HG03575 (cell line): ENCODE measurements around the gene ZNF341.
"Not testable (repeated sequence)": the region's sequence is repeated elsewhere in the genome, so short reads cannot be mapped to it uniquely, and the experiment has no call there.

Experiments used
- ATAC-seq: cut with Tn5 transposase; IDR thresholded peaks from one replicate; pipeline ENCODE4 v1.9.1; 2021; ENCODE audit not compliant: unreplicated experiment, insufficient number of reproducible peaks, low FRiP score; ENCODE audit errors: extremely low read depth

The ZNF341 gene

DNA sequence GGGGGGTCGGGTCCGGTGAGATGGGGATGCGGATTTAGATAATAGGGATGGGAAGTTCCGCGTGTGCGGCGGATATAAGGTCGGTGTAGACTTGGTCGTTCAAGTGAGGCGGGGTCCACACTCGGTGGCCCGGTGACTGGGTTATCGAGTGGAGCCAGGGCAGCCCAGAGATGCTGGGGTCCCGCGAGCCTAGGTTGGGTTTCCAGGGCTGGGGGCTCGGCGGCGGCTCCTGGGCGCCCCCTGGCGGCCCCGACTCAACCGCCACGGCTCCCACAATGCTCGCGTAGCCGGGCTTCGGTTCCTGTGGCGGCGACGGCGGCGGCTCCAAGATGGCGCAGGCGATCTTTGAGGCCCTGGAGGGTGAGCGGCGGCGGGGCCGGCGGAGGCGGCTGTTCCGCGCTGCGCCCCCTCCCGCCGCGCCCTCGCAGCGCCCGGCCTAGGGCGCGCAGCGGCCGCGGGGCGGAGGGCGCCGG, at the start of gene ZNF341:
ZNF341 (plus strand) TSS at position 304 of the 473 bp plus-strand sequence; CDS start at position 330, 26 bp downstream.
- no peak for ATAC-seq

DNA sequence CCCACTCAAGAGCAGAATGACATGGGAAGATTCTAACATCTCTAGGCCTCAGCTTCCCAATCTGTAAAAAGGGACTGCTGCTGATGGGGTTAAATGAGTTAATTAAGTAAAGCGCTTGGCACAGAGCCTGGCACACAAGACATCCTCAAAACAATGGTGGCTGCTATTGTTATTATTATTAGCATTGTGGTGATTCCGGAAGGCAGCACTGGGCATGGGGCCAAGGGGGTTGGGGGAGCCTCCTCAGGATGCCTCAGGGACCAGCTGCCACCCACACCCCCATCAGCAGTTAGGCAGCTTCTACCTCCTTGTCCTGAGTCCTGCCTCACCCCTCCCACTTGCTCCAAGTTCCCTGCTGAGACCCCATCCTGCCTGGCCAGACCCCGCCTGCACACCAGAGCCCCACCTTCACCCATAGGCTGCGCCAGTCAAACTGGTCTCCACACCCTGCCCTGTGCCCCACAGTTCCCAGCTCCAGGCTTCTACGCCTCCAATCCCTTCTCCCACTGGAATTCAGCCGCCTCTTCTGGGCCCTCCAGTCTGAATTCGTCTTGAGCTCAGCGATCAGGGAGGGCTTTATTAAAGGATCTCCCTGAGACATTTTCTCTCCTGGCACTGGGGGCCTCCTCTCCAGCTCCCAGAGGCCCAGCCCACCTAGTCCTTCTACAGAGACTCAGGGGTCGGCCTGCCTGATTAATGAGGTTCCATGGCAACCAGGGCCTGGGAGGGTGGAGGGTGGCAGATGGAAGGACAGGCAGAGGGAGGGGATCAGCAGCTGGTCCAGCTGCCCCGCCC, 47.1 kb upstream of the ZNF341 start:
- no peak for ATAC-seq

GRCh38 chr20:33685328-33686099, 46.3 kb upstream of the ZNF341 start:
- ATAC-seq = no peak

DNA sequence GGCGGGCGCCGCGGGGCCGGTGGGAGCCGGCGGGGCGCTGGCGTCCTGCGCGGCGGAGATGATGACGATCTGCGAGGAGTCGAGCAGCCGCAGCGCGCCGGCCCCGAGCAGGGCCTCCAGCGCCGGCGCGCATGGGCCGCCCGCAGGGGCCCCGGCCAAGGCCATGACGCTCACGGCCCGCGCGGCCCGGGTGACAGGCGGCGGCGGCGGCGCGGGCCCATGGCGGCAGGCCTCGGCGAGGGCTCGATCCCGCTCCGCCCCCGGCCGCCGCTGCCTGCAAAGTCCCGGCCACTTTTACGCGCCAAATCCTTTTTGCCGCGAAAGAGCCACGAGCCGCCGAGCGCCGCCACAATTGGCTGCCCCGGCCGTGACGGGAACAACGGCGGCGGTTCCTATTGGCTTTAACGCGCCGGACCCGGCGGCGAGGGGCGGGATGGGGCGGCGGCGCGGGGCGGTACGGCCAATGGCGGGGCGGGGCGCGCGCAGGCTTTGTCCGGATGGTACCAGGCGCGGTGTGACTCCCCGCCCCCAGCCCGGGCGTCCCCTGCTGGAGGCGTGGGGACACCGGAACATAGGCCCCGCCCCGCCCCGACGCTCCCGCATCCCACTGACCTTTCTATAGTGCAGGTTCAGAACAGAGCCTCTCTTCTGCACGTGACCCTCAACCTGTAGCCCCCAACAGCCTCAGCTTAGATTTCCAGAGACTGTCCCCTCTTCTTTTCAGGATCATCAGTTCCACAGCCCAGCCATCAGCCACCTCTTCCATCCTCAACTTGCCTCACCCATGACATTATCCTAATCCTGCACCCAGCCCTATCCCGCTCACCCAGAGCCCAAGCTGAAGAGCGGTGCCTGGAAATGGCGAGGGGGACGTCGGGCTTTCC, 45.5 kb upstream of the ZNF341 start, which contains the start of gene E2F1:
E2F1 (minus strand) TSS at position 286 of the 884 bp plus-strand sequence; CDS start at position 165, 121 bp downstream.
- ATAC-seq = peak; percentile 29

DNA sequence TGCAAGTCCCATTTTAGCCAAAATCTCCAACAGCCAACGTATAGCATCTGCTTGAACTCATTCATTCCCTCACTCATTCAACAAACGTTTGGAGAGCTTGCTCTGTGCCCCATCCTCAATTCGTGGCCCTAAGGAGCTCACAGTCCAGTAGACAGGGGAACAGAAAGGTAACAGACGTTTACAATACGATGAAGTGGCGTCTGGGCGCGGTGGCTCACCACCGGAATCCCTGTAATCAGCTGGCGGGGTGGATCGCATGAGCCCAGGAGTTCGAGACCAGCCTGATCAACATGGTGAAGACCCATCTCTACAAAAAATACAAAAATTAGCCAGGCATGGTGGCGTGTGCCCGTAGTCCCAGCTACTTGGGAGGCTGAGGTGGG, 44.8 kb upstream of the ZNF341 start:
- ATAC-seq = no peak

DNA sequence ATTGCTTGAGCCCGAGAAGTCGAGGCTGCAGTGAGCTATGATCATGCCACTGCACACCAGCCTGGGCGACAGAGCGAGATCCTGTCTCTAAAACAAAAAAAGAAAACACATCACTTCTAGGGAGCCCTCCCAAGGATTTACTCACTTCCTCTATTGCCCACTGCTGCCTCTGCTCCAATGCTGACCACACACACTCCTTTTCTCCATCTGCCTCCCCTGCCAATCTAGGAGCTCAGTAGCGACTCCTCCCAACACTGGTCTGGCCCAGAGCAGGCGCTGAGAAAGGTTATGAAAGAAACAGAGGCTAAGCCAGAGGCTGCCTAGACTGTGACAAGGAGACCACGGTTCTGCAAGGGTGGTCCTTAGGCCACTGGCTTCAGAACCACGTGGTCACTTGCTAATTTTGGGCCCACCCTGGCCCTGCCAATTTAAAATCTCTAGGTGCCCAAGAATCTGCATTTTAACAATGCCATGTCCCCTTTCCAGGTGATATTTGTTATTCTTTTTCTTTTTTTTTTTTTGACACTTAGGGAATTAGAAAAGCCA, 44.4 kb upstream of the ZNF341 start:
- ATAC-seq = no peak

- ATAC-seq = no peak
Measured at GRCh38 chr20:33687993-33688937, 43.5 kb upstream of the ZNF341 start.

DNA sequence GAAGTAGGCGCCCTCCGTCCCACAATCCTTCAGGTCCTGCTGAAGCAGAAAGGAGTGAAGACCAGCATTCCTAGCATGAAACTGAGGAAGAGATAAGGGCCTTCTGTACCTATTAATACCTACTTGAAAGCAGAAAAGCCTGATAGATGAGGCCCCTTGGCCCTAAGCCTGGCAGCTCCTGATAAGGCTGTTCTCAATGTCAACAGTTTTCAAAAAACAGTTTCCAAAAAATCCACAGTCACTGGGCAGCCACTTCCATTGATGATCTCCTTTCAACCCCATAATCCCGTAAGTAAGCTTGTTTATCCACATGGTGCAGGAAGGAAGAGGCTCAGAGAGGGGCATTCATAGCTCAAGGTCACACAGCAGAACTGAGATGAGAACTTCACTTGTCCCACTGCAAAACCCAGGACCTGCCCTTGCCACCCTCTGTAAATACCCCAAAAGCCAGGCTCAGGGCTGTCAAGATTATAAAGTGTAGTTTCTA, 42.8 kb upstream of the ZNF341 start:
- ATAC-seq = no peak

DNA sequence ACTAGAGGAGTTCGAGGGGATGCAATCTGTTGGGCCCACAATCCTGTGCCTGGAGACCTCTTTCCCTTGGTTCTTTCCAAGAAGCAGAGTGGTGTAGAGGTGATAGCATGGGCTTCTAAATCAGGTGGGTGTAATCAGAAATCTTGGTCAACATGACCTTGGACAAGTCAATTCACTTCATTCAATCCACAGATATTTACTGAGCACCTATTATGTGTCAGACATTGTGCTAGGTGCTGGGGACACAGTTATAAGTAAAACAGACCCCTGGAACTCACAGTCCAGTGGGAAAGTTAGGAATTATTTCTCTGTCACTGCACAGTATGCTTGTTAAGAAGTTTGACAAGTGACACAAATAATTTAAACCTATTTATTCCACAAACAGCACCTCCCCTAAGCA, 42.3 kb upstream of the ZNF341 start:
- ATAC-seq = no peak

- ATAC-seq = no peak
Measured at GRCh38 chr20:33689973-33690372, 41.8 kb upstream of the ZNF341 start.

DNA sequence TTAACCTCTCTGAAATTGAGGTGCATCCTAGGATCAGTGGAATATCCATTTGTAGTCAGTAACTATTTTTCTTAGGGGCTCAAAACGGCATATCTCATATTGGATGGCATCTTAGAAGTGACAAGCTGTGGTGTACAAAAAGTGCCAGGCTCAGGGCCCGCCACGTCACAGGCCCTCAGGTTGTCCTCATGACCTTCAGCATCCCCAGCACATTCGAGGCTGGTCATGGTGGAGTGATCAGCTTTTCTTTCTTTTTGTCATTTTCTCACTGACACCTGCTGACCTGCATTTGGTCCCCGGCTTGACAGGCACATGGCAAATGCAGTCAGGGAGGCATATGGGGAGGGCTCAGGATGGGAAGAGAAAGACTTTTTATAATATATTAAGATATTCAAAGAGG, 38.5 kb upstream of the ZNF341 start:
- ATAC-seq = no peak

DNA sequence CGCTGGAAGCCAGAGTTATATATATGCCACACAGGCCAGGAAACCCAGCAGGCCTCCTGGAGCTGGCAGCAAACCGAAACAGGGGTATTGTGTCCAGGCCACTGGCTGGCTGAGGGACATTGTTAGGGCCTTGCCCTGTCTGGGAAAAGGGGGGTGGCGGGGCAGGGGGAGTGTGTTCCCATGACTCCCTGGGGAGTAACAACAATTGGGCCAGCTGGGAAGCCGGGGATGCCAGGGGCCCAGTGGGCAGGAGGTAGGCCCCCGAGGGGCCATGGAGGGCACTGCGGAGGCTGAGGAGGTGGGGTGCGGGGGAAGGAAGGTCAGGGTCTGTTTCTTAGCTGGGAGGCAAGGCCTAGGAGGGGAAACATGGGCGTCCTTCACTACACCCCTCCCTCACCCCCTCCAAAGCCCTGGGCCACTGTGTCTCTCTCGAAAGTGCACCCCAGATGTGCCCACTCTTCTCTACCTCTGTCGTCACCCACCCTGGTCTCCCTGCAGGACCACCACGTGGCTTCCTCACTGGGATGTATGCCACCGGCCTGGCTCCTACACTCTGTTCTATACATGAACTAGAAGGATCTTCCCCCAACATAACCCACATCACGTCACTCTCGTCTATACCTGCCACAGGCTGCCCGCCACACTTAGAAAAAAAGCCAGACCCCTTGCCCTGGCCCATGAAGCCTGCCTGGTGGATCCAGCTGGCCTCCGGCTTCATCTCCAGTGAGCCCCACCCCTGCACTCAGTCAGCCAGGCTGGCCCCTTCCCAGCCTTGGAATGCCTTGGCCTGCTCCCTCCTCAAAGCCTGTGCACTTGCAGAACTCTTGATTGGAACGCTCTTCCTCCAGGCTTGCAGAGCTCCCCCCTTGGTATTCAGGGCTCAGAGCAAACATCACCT, 37.8 kb upstream of the ZNF341 start:
- no peak for ATAC-seq

DNA sequence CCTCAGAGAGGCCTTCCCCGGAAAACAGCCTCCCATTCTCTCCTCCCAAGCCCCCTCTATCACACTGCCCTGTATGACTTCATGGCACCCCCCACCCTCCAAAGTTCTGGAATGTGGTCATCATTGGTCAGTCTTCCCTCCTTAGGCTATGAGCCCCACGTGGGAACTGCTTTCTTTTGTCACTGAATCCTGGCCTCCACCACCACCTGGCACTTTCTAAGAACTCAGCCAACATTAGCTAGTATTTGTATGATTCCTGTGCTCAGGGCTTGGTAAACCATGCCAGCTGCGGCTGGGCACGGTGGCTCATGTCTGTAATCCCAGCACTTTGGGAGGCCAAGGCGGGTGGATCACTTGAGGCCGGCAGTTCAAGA, 37.2 kb upstream of the ZNF341 start:
- ATAC-seq = no peak

- no peak for ATAC-seq
Measured at GRCh38 chr20:33696448-33696847, 35.3 kb upstream of the ZNF341 start.

- no peak for ATAC-seq
Measured at GRCh38 chr20:33697129-33697528, 34.7 kb upstream of the ZNF341 start.

DNA sequence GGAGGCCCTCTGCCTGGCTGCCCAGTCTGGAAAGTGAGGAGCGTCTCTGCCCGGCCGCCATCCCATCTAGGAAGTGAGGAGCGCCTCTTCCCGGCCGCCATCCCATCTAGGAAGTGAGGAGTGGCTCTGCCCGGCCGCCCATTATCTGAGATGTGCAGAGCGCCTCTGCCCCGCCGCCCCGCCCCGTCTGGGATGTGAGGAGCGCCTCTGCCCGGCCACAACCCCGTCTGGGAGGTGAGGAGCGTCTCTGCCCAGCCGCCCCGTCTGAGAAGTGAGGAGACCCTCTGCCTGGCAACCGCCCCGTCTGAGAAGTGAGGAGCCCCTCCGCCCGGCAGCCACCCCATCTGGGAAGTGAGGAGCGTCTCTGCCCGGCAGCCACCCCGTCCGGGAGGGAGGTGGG, 32.8 kb upstream of the ZNF341 start:
- ATAC-seq = not testable (repeated sequence)
